Keratinocyte (primary cell): ENCODE data around the gene LHX4. TPM values are rescaled to one million over a fixed set of nuclear protein-coding genes. Genes with fewer than 3 reads are reported as not detected.

Experiments used
- DNase-seq: peaks from one replicate; pipeline ENCODE4 v3.0.0-alpha.2; 2011; ENCODE audit warnings: low read depth, missing footprints, low spot score
- FAIRE-seq: peaks from 2 replicates; lab custom pipeline; 2011; peaks lifted over from hg19 to GRCh38; lab: Jason Lieb, UNC
- H2AFZ ChIP-seq: 2 replicates; pipeline ENCODE4 v1.6.0; 2012; ENCODE audit warnings: low read length, control low read depth, inconsistent platforms; ENCODE audit not compliant: control insufficient read depth
- H3K27ac ChIP-seq: 2 replicates; pipeline ENCODE4 v1.5.1; 2011; ENCODE audit warnings: low read length; ENCODE audit not compliant: control insufficient read depth, insufficient read depth
- H3K27me3 ChIP-seq: 3 replicates; pipeline ENCODE4 v1.6.0; 2011; ENCODE audit warnings: low read length; ENCODE audit not compliant: control insufficient read depth, insufficient read depth; ENCODE audit errors: extremely low read depth
- H3K36me3 ChIP-seq, 2 experiments: 2 replicates in 1 of 2; 3 replicates in 1 of 2; pipeline ENCODE4 v1.5.1; 2011; ENCODE audit warnings: low read length in 2 of 2, mild to moderate bottlenecking in 1 of 2; ENCODE audit not compliant: control insufficient read depth in 2 of 2, insufficient read depth in 2 of 2; ENCODE audit errors: extremely low read depth in 1 of 2
- H3K4me1 ChIP-seq: 3 replicates; pipeline ENCODE4 v1.5.1; 2011; ENCODE audit warnings: low read length; ENCODE audit not compliant: control insufficient read depth, insufficient read depth; ENCODE audit errors: extremely low read depth
- H3K4me2 ChIP-seq: 3 replicates; pipeline ENCODE4 v1.6.0; 2011; ENCODE audit warnings: low read depth, low read length; ENCODE audit not compliant: control insufficient read depth, insufficient read depth; ENCODE audit errors: extremely low read depth
- H3K4me3 ChIP-seq, 3 experiments: fragments of 200-600 bp in 1 of 3; sonication (generic) in 1 of 3; 2 replicates in 2 of 3; 3 replicates in 1 of 3; pipeline ENCODE4 v1.5.1; 2011 to 2016; ENCODE audit warnings: low read length in 3 of 3, mild to moderate bottlenecking in 3 of 3, control low read depth in 2 of 3, inconsistent platforms in 1 of 3, low read depth in 1 of 3, mixed read lengths in 1 of 3, mixed run types in 1 of 3, moderate library complexity in 1 of 3; ENCODE audit not compliant: control insufficient read depth in 2 of 3, insufficient read depth in 2 of 3; ENCODE audit errors: extremely low read depth in 1 of 3
- H3K79me2 ChIP-seq: 2 replicates; pipeline ENCODE4 v1.6.0; 2012; ENCODE audit warnings: low read length; ENCODE audit not compliant: control insufficient read depth, insufficient read depth
- H3K9ac ChIP-seq: 3 replicates; pipeline ENCODE4 v1.6.0; 2011; ENCODE audit warnings: low read length; ENCODE audit not compliant: control insufficient read depth, insufficient read depth; ENCODE audit errors: extremely low read depth
- H3K9me1 ChIP-seq: 3 replicates; pipeline ENCODE4 v1.6.0; 2011; ENCODE audit warnings: low read length; ENCODE audit not compliant: control insufficient read depth, insufficient read depth; ENCODE audit errors: extremely low read depth
- H3K9me3 ChIP-seq: 2 replicates; pipeline ENCODE4 v1.5.1; 2012; ENCODE audit warnings: low read depth, low read length; ENCODE audit not compliant: control insufficient read depth
- H4K20me1 ChIP-seq: 3 replicates; pipeline ENCODE4 v1.6.0; 2011; ENCODE audit warnings: low read length; ENCODE audit not compliant: control insufficient read depth, insufficient read depth; ENCODE audit errors: extremely low read depth
- CTCF ChIP-seq, 3 experiments: IDR thresholded peaks in 1 of 3; conservative IDR thresholded peaks in 1 of 3; optimal IDR thresholded peaks in 1 of 3; 2 replicates in 2 of 3; 3 replicates in 1 of 3; pipeline versions ENCODE3 to v1.5.1; 2011; ENCODE audit warnings: low read length in 3 of 3, mild to moderate bottlenecking in 3 of 3, moderate library complexity in 2 of 3, control low read depth in 1 of 3, inconsistent platforms in 1 of 3; ENCODE audit not compliant: insufficient read depth in 2 of 3; ENCODE audit errors: extremely low read depth in 1 of 3
- EZH2 ChIP-seq: IDR thresholded peaks from one replicate; pipeline ENCODE4 v1.6.1; 2012; ENCODE audit warnings: inconsistent platforms, mild to moderate bottlenecking, low read length, moderate library complexity
- dilution Hi-C: fragments of 300-500 bp; cut with MboI; formaldehyde crosslinking; loops from one replicate; pipeline ENCODE4 v1.7.0; 2020; ENCODE audit warnings: low sequenced_read_pairs; ENCODE audit not compliant: extremely low pct_ligation_motif_present
- polyA plus RNA-seq, 5 experiments: library from polyadenylated mRNA; depleted of rRNA in 3 of 5; stranded (reverse) in 3 of 5; stranded (forward) in 1 of 5; unstranded in 1 of 5; fragments of >200 nt; gene quantifications; 1 replicate in 1 of 5; 2 replicates in 3 of 5; 3 replicates in 1 of 5; pipeline versions ENCODE4 v1.2.1 to v1.2.3, GENCODE V29; 2011 to 2012; ENCODE audit warnings: missing spikeins in 2 of 5, low read depth in 1 of 5, low replicate concordance in 1 of 5

LHX4 gene
- polyA plus RNA-seq, 1 donor (not counting 4 experiments of a cell fraction or from before 2014, with no cell fraction given), result not detected

GRCh38 chr1:180248176-180248575 is 18.1 kb downstream of the LHX4 start:
- DNase-seq (no peak), FAIRE-seq (no peak)
- Histone ChIP-seq H4K20me1 (no peaks in the 10 kb centered on the region), H3K27ac (no peak overlapping the region), H3K4me3 (no peak overlapping the region), H3K4me2 (no peak overlapping the region), H3K27me3 (peaks cover 9% of the 10 kb centered on the region), H3K4me1 (no peaks in the 10 kb centered on the region), H3K9me3 (no peaks in the 10 kb centered on the region), H3K79me2 (no peaks in the 10 kb centered on the region), H3K9ac (no peak overlapping the region), H2AFZ (no peak overlapping the region), H3K36me3 (no peaks in the 10 kb centered on the region), H3K9me1 (no peaks in the 10 kb centered on the region)
- dilution Hi-C loops, result no loop called here
- TF ChIP-seq CTCF (optimal IDR thresholded peaks at IDR 0.05 in 1 of 3, IDR thresholded peaks at IDR 0.05 in 1 of 3, conservative IDR thresholded peaks at IDR 0.05 in 1 of 3; ENCODE audit: extremely low read depth in 1 of 3, insufficient read depth in 2 of 3, low read length in 3 of 3), result no peak
- no peak for TF ChIP-seq EZH2

GRCh38 chr1:180248731-180249681 is 18.9 kb downstream of the LHX4 start:
- Histone ChIP-seq H3K9me3 (no peaks in the 10 kb centered on the region), H3K36me3 (no peaks in the 10 kb centered on the region), H3K9ac (no peak overlapping the region), H3K27ac (no peak overlapping the region), H3K27me3 (peaks cover 9% of the 10 kb centered on the region), H4K20me1 (no peaks in the 10 kb centered on the region), H3K4me1 (no peaks in the 10 kb centered on the region), H3K4me2 (no peak overlapping the region), H3K9me1 (no peaks in the 10 kb centered on the region), H3K4me3 (no peak overlapping the region), H3K79me2 (no peaks in the 10 kb centered on the region), H2AFZ (no peak overlapping the region)
- no peak for FAIRE-seq
- no peak for DNase-seq
- TF ChIP-seq CTCF (optimal IDR thresholded peaks at IDR 0.05 in 1 of 3, IDR thresholded peaks at IDR 0.05 in 1 of 3, conservative IDR thresholded peaks at IDR 0.05 in 1 of 3; ENCODE audit: extremely low read depth in 1 of 3, insufficient read depth in 2 of 3, low read length in 3 of 3) (peak in 1 of 3 experiments; percentile 8), EZH2 (no peak)
- dilution Hi-C loops, result no loop called here
